ENCODE results near the gene FHL3. TPM values are rescaled to one million over a fixed set of nuclear protein-coding genes. Genes with fewer than 3 reads are reported as not detected.

FHL3 gene
- total and polyA plus RNA-seq, 2 of the 8 experiments (the other 6 are each of a cell fraction or from before 2014, with no cell fraction given) = 14.3 to 35.6 TPM

DNA sequence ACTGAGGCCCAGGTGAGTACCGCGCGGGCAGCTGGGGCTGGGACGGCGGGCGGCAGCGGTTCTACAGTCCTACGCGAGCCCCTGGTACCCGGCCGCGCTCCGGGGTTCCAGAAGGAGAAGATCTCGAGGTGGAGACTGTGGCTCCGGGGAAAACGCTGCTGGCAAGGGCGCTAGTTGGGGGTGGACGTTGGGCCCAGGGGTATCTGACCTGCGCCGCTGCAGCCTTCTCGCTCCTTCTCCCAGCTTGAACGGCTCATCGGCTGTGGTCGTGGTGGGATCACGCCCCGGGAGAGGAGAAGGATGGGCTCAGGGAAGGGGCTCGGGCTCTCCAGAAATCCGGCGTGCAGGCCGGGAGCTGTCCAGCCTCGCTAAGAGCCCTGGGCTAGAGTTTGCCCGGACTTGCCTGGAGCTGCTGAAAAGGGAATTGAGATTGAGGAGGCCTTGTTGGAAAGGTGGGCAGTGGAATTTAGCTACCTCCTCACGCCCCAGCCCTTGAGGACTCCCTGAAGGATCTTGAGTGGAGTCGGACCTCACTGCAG lies 42.4 kb upstream of the FHL3 start:
- peak overlapping the region; percentile 48 to 68 (median 56) for H3K4me3 ChIP-seq (ENCODE audit: extremely low read depth in 1 of 4, insufficient read depth in 2 of 4, low read depth in 3 of 4, low read length in 4 of 4)
- H4K8ac ChIP-seq (ENCODE audit: extremely low read depth, insufficient read depth, low read length) = peak overlapping the region; percentile 28; the same call in 1 of the 2 replicates
- POLR2A ChIA-PET (ENCODE audit: partially characterized antibody) = interaction anchor here (0.8 to 2.9 kb wide), 13 partner anchors 9 to 460 kb away, joined by 3 to 12 read pairs (median 4); no protein-coding TSS in a partner anchor
- H3K36me3 ChIP-seq (ENCODE audit: control insufficient read depth in 2 of 4, insufficient read depth in 4 of 4, low read length in 3 of 4) = peaks cover 0 to 10% (median 0%) of the 10 kb centered on the region in 4 experiments; a peak in 1 of 8 replicates
- H2AFZ ChIP-seq (ENCODE audit: low read length) = no peak overlapping the region
- peaks cover 10 to 48% (median 40%) of the 10 kb centered on the region in 4 experiments; a peak in 6 of 7 replicates for H3K27me3 ChIP-seq (replicated peaks in 1 of 4; ENCODE audit: control insufficient read depth in 3 of 4, extremely low read depth in 1 of 4, insufficient read depth in 3 of 4, low read length in 3 of 4)
- H2AK5ac ChIP-seq (ENCODE audit: low read depth, low read length) = no peak overlapping the region
- H3K56ac ChIP-seq (replicated peaks; ENCODE audit: insufficient read length, low read depth, low read length) = no peak overlapping the region
- peak overlapping the region; percentile 88; the same call in 1 of the 2 replicates for H2BK15ac ChIP-seq (ENCODE audit: low read length)
- H3K4me1 ChIP-seq (replicated peaks in 1 of 4; ENCODE audit: control insufficient read depth in 3 of 4, insufficient read depth in 4 of 4, low read length in 3 of 4) = peaks cover 3 to 22% (median 10%) of the 10 kb centered on the region in 4 experiments
- no peak overlapping the region for H3K27ac ChIP-seq (ENCODE audit: low read depth, low read length)
- H3K9ac ChIP-seq (replicated peaks in 1 of 4; ENCODE audit: extremely low read depth in 1 of 4, low read depth in 3 of 4, low read length in 3 of 4) = peak overlapping the region in 2 of 4 experiments; percentile 8 to 16; a peak in 4 of 7 replicates
- H2BK5ac ChIP-seq (ENCODE audit: low read depth, low read length) = peak overlapping the region; percentile 1; the same call in 1 of the 2 replicates
- no peak overlapping the region for H4K5ac ChIP-seq (ENCODE audit: insufficient read length, low read depth, low read length)
- peak overlapping the region; percentile 86; the same call in 1 of the 2 replicates for H2BK20ac ChIP-seq (ENCODE audit: low read length)
- CTCF ChIA-PET (ENCODE audit: partially characterized antibody) = interaction anchor here (0.7 to 18.0 kb wide), 17 partner anchors 10 to 442 kb away, joined by 3 to 212 read pairs (median 3); no protein-coding TSS in a partner anchor
- peaks cover 24% of the 10 kb centered on the region; the same call in 1 of the 2 replicates for H3K23me2 ChIP-seq (ENCODE audit: low read depth, low read length)
- H3K23ac ChIP-seq (ENCODE audit: insufficient read length) = no peak overlapping the region
- H3K4ac ChIP-seq (replicated peaks; ENCODE audit: insufficient read length, low read depth, low read length) = peak overlapping the region; percentile 44
- peaks cover 0 to 15% of the 10 kb centered on the region in 2 experiments; a peak in 3 of 4 replicates for H3K79me2 ChIP-seq (ENCODE audit: control insufficient read depth in 1 of 2, insufficient read depth in 2 of 2, low read length in 2 of 2)
- H3K14ac ChIP-seq (ENCODE audit: insufficient read length) = no peak overlapping the region
- H4K91ac ChIP-seq (replicated peaks; ENCODE audit: insufficient read length, low read length) = peak overlapping the region; percentile 34
- DNase-seq (ENCODE audit: low read depth in 1 of 2, low spot score in 2 of 2) (peak in 1 of 2 experiments; percentile 72), FAIRE-seq (no peak)
- WGBS, 2 experiments (ENCODE audit: extremely low coverage in 1 of 2, insufficient coverage in 1 of 2, insufficient read length in 1 of 2, insufficient replicate concordance in 2 of 2, low coverage in 1 of 2, low lambda C conversion rate in 2 of 2, missing lambda C conversion rate in 1 of 2) = 5% methylated on average over 29 of the region's 34 CpGs; no CpG with 5 or more reads in 1 of the 2 experiments
- H2BK120ac ChIP-seq (replicated peaks; ENCODE audit: low read depth, low read length) = no peak overlapping the region
- no peak overlapping the region for H2BK12ac ChIP-seq (ENCODE audit: low read depth, low read length)
- H3K4me2 ChIP-seq (ENCODE audit: insufficient read depth in 1 of 2, low read depth in 2 of 2, low read length in 2 of 2) = peak overlapping the region; percentile 90 to 94
- H3K18ac ChIP-seq (ENCODE audit: extremely low read depth, low read length) = peak overlapping the region; percentile 65
- H4K20me1 ChIP-seq (replicated peaks in 1 of 2; ENCODE audit: control insufficient read depth in 1 of 2, insufficient read depth in 2 of 2, low read length in 2 of 2) = peaks cover 11 to 19% of the 10 kb centered on the region in 2 experiments
- peaks cover 2% of the 10 kb centered on the region for H3K79me1 ChIP-seq (ENCODE audit: low read depth, low read length)
- H3K9me3 ChIP-seq (ENCODE audit: insufficient read depth in 2 of 2, low read depth in 1 of 2, low read length in 1 of 2) = no peaks in the 10 kb centered on the region
- TF ChIP-seq CREB1 (IDR thresholded peaks at IDR 0.05) (no peak), CBX5 (IDR thresholded peaks at IDR 0.05; ENCODE audit: low read depth, low read length) (no peak), SUZ12 (IDR thresholded peaks at IDR 0.05; ENCODE audit: low read length) (peak; percentile 40; the same call in 1 of the 2 replicates), CBX8 (IDR thresholded peaks at IDR 0.05; ENCODE audit: borderline replicate concordance, low read depth, low read length) (no peak), SIN3A (conservative IDR thresholded peaks at IDR 0.05 in 1 of 2, IDR thresholded peaks at IDR 0.05 in 1 of 2; ENCODE audit: low read depth in 1 of 2, low read length in 2 of 2) (peak; percentile 71 to 89; a peak in 2 of 4 replicates), POLR2AphosphoS5 (IDR thresholded peaks at IDR 0.05; ENCODE audit: low read depth, low read length) (no peak), RAD21 (IDR thresholded peaks at IDR 0.05 in 1 of 2, conservative IDR thresholded peaks at IDR 0.05 in 1 of 2; ENCODE audit: low read depth in 2 of 2, low read length in 2 of 2) (peak in 1 of 2 experiments; percentile 7; a peak in 1 of 4 replicates), EGR1 (IDR thresholded peaks at IDR 0.05; ENCODE audit: borderline replicate concordance, low read depth, low read length) (no peak), GTF2F1 (IDR thresholded peaks at IDR 0.05; ENCODE audit: borderline replicate concordance, low read depth, low read length) (no peak), SP4 (IDR thresholded peaks at IDR 0.05; ENCODE audit: low read length) (no peak), HDAC6 (IDR thresholded peaks at IDR 0.05; ENCODE audit: low read depth, low read length) (no peak), EZH2 (IDR thresholded peaks at IDR 0.05; ENCODE audit: low read depth, low read length, severe bottlenecking) (peak; percentile 46)
